Bronchial epithelial cell (primary cell): Measurements from ENCODE around the gene PRSS12. TPM values are rescaled to one million over a fixed set of nuclear protein-coding genes. Genes with fewer than 3 reads are reported as not detected.
A peak's percentile ranks its signal among the peaks of the same experiment; 100 is the strongest.

Source experiments
- DNase-seq: peaks from one replicate; pipeline ENCODE4 v3.0.0-alpha.2; 2010; ENCODE audit warnings: low read depth
- FAIRE-seq: peaks from 2 replicates; lab custom pipeline; 2011; peaks lifted over from hg19 to GRCh38; lab: Jason Lieb, UNC
- H3K27me3 ChIP-seq: 2 replicates; pipeline ENCODE4 v1.5.1; 2011; ENCODE audit warnings: low read length; ENCODE audit not compliant: control insufficient read depth, insufficient read depth
- H3K36me3 ChIP-seq: 2 replicates; pipeline ENCODE4 v1.5.1; 2011; ENCODE audit warnings: low read length; ENCODE audit not compliant: control insufficient read depth, insufficient read depth
- H3K4me3 ChIP-seq: 2 replicates; pipeline ENCODE4 v1.5.1; 2011; ENCODE audit warnings: mild to moderate bottlenecking, low read depth, low read length, control low read depth
- CTCF ChIP-seq: IDR thresholded peaks from 2 replicates; pipeline ENCODE4 v1.5.1; 2011; ENCODE audit warnings: mild to moderate bottlenecking, moderate library complexity, low read length, control low read depth, inconsistent platforms; ENCODE audit not compliant: insufficient read depth, severe bottlenecking
- total RNA-seq: library from RNA; depleted of rRNA; stranded (reverse); fragments of >200 nt; gene quantifications from 2 replicates; pipeline ENCODE4 v1.2.1, GENCODE V29; 2014

Gene PRSS12
- total RNA-seq, 1 donor from 2014 or later, result 24.2 TPM

- H3K4me3 ChIP-seq, result no peak overlapping the region
- DNase-seq, result peak; percentile 37
- H3K36me3 ChIP-seq, result peaks cover 2% of the 10 kb centered on the region
- TF ChIP-seq CTCF, result no peak
- no peaks in the 10 kb centered on the region for H3K27me3 ChIP-seq
- FAIRE-seq, result no peak
Observed at GRCh38 chr4:118329849-118330248, 23.0 kb downstream of the PRSS12 start.

- Histone ChIP-seq H3K27me3 (no peaks in the 10 kb centered on the region), H3K36me3 (peaks cover 2% of the 10 kb centered on the region), H3K4me3 (no peak overlapping the region)
- TF ChIP-seq CTCF, result no peak
- no peak for DNase-seq
- FAIRE-seq, result no peak
Observed at GRCh38 chr4:118327554-118328241, 25.1 kb downstream of the PRSS12 start.

DNA sequence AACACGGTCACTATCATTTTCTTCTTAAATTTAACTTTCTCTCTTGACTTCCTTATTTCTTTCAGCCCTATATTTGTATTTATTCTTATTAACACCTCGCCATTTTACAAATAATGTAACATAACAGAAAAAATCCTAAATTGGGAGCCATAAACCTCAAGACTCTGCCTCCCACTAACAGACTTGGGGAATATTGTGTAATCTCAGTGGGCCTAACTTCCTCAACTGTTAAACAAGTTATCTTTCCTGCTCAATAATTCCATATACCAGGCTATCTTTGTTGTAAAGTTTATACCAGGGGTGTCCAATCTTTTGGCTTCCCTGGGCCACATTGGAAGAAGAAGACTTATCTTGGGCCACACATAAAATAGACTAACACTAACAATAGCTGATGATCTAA is 26.2 kb downstream of the PRSS12 start:
- H3K36me3 ChIP-seq, result peaks cover 2% of the 10 kb centered on the region
- H3K4me3 ChIP-seq, result no peak overlapping the region
- FAIRE-seq (no peak), DNase-seq (no peak)
- TF ChIP-seq CTCF, result no peak
- H3K27me3 ChIP-seq, result no peaks in the 10 kb centered on the region

DNA sequence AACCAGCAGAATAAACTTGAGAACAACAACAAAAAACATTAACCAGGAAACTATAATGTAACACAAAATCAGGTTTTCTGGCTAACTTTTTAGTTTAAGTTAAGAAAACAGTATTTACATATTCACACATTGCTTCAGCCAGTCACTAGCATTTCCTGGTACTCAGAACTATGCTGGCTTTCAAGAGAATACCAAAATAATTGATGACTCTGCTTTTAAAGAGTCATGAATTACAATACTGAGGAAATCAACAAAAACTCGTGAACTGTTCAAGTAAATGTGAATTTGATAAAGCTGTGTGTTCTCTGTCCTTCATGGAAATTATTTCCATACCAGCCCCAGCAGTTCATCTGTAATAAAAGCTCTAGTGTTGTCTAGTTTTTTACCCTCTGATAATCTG is 27.4 kb downstream of the PRSS12 start:
- no peaks in the 10 kb centered on the region for H3K36me3 ChIP-seq
- no peak for TF ChIP-seq CTCF
- no peak overlapping the region for H3K4me3 ChIP-seq
- DNase-seq (no peak), FAIRE-seq (no peak)
- H3K27me3 ChIP-seq, result no peaks in the 10 kb centered on the region

DNA sequence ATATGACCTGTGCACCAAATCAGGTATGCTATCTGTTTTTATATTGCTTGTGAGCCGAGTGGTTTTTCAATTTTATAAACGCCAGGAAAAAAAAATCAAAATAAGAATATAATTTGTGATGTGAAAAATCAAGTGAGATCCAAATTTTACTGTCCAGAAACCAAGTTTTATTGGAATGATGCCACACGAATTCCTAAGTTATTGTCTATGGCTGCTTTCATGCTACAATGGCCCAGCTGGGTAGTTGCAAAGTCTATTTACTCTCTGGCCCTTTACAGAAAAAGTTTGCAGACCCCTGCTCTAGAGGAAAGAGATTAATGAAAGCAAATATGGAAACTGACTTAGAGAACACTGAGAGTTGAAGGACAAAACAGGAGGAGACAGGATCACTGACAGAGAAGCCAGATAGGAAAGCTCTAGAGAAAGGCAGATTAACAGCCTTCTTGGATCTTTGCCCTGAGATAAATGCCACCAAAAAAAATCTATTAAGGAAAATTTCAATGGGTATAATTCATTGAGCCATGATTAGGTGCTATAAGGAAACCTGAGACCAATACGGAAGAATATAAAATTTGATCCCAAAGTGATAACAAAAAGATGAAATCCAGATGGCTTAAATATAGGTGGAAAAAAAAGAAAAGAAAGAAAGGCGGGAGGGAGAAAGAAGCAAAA is 29.8 kb downstream of the PRSS12 start:
- TF ChIP-seq CTCF, result no peak
- Histone ChIP-seq H3K4me3 (no peak overlapping the region), H3K27me3 (no peaks in the 10 kb centered on the region), H3K36me3 (no peaks in the 10 kb centered on the region)
- DNase-seq (no peak), FAIRE-seq (no peak)
